ENCODE results near the gene DIP2B. TPM values are rescaled to one million over a fixed set of nuclear protein-coding genes. Genes with fewer than 3 reads are reported as not detected.
A peak's percentile ranks its signal among the peaks of the same experiment; 100 is the strongest.
"Not testable (repeated sequence)": the region's sequence is repeated elsewhere in the genome, so short reads cannot be mapped to it uniquely, and the experiment has no call there.

Gene DIP2B
- polyA plus RNA-seq (ENCODE audit: insufficient read length), result 19.7 TPM

- peak; percentile 93 for DNase-seq
These were observed at the start of gene DIP2B for GRCh38 chr12:50504798-50505674. Gene DIP2B (plus strand): TSS chr12:50504985. CDS start chr12:50505141, 156 bp downstream.

GRCh38 chr12:50458606-50459005, 46.2 kb upstream of the DIP2B start:
- no peak for DNase-seq

GRCh38 chr12:50467439-50467838, 37.3 kb upstream of the DIP2B start:
- DNase-seq, result no peak

- no peak for DNase-seq
These were observed 27.4 kb upstream of the DIP2B start for GRCh38 chr12:50477241-50477832.

GRCh38 chr12:50482571-50482970, 22.2 kb upstream of the DIP2B start:
- DNase-seq, result no peak

- DNase-seq, result no peak
These were observed 21.3 kb upstream of the DIP2B start for GRCh38 chr12:50483488-50483887.

GRCh38 chr12:50488801-50489200, 16.0 kb upstream of the DIP2B start:
- no peak for DNase-seq

GRCh38 chr12:50498119-50498518, 6.7 kb upstream of the DIP2B start:
- not testable (repeated sequence) for DNase-seq

GRCh38 chr12:50505675-50506530, 1.1 kb downstream of the DIP2B start:
- DNase-seq, result peak; percentile 26

- no peak for DNase-seq
These were observed 2.1 kb downstream of the DIP2B start for GRCh38 chr12:50506753-50507473.

- no peak for DNase-seq
These were observed 2.7 kb downstream of the DIP2B start for GRCh38 chr12:50507474-50507838.

GRCh38 chr12:50507930-50508329, 3.1 kb downstream of the DIP2B start:
- DNase-seq, result no peak

- no peak for DNase-seq
These were observed 3.6 kb downstream of the DIP2B start for GRCh38 chr12:50508414-50508813.

- DNase-seq, result no peak
These were observed 4.3 kb downstream of the DIP2B start for GRCh38 chr12:50508970-50509663.

- DNase-seq, result no peak
These were observed 9.9 kb downstream of the DIP2B start for GRCh38 chr12:50514526-50515276.

GRCh38 chr12:50515587-50515986, 10.8 kb downstream of the DIP2B start:
- DNase-seq, result no peak

GRCh38 chr12:50517421-50518048, 12.8 kb downstream of the DIP2B start:
- DNase-seq, result no peak

- no peak for DNase-seq
These were observed 13.3 kb downstream of the DIP2B start for GRCh38 chr12:50518090-50518489.

- no peak for DNase-seq
These were observed 14.6 kb downstream of the DIP2B start for GRCh38 chr12:50519353-50519752.

- no peak for DNase-seq
These were observed 15.8 kb downstream of the DIP2B start for GRCh38 chr12:50520416-50521207.
